Activated naive CD4-positive, alpha-beta T cell treated with anti-CD3 and anti-CD28 coated beads, Interleukin-2, amount 50 U/mL, for 24 hours (primary cell): Measurements from ENCODE around the gene PF4V1.

Source experiments
- H3K27ac Mint-ChIP-seq: one replicate; pipeline ENCODE4 v1.8.0; 2021; ENCODE audit warnings: mild to moderate bottlenecking, mixed read lengths
- H3K27me3 Mint-ChIP-seq: one replicate; pipeline ENCODE4 v1.8.0; 2021; ENCODE audit warnings: mixed read lengths
- H3K36me3 Mint-ChIP-seq: one replicate; pipeline ENCODE4 v1.8.0; 2021; ENCODE audit warnings: mixed read lengths
- H3K4me1 Mint-ChIP-seq: one replicate; pipeline ENCODE4 v1.8.0; 2021; ENCODE audit warnings: mixed read lengths
- H3K4me3 Mint-ChIP-seq: one replicate; pipeline ENCODE4 v1.8.0; 2021; ENCODE audit warnings: mild to moderate bottlenecking, mixed read lengths
- H3K9me3 Mint-ChIP-seq: one replicate; pipeline ENCODE4 v1.8.0; 2021; ENCODE audit warnings: mixed read lengths

The PF4V1 gene

DNA sequence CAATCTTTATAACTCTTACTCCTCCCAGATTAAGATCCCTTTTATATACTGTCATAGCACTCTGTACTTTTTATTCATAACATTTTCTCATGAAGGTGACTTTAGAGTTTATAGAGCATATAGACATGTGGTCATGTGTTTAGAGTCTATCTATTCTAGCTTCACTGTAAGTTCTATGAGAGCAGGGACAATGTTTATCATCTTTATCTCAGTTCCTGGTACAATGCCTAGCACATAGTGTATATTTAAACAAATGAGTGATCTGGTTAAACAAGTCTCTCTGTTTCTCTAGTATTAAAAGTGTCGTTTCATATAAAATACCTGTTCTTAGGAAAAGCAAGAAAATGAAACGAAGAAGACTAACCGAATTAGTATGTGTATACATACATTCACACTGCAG is 13.4 kb upstream of the PF4V1 start:
- Mint-ChIP-seq H3K27ac (no peak overlapping the region), H3K9me3 (no peaks in the 10 kb centered on the region), H3K4me1 (no peaks in the 10 kb centered on the region), H3K36me3 (no peaks in the 10 kb centered on the region), H3K27me3 (peaks cover 12% of the 10 kb centered on the region), H3K4me3 (no peak overlapping the region)

DNA sequence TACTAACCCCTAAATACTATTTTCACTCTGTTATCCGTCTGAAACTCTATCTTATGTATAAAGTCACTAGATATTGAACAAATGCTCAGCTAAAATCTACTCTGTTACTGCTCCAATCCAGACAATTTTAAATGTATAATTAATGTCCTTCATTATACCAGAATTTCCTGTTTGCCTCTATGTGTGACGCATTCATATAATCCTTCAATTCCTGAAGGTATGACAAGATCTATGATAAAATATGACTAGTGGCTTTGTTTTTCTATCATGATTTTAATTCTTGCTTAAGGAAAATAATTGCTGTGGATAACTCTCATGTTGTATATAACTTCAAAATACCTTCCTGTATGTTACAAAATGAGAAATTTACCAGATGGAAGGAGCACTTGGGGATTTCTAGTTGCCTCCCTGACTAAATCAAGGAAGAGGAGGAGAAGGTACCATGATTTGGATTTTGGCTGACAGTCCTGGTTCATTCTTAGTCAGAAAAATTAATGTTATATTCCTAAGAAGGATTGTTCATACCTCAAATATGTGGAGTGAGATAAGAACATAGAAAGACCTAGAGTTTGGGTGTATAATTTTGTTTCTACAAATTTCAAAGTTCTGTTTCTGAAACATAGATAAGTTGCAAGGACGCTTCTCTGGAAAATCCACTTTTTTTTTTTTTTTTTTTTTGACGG is 11.7 kb upstream of the PF4V1 start:
- no peaks in the 10 kb centered on the region for H3K36me3 Mint-ChIP-seq
- no peak overlapping the region for H3K27ac Mint-ChIP-seq
- no peaks in the 10 kb centered on the region for H3K4me1 Mint-ChIP-seq
- no peak overlapping the region for H3K4me3 Mint-ChIP-seq
- no peaks in the 10 kb centered on the region for H3K9me3 Mint-ChIP-seq
- H3K27me3 Mint-ChIP-seq = peaks cover 12% of the 10 kb centered on the region

DNA sequence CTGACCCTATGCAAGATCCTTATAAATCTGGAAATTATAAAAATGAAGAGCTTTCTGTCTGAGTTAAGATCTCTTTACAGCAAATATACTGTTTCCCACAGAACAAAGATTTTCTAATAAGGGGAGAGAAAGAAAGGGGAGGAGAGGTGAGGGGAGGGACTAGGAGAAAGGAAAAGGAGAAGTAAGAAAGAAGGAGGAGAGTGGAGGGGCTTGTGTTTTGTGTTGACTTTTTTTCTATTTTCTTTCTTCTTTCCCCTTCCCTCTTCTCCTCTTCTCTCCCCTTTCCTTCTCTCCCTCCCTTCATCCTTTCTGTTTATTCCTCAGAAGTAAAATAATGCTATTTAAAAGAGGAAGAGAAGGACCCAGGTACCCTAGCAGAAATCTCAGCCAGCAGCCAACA is 10.4 kb upstream of the PF4V1 start:
- peaks cover 4% of the 10 kb centered on the region for H3K27me3 Mint-ChIP-seq
- H3K27ac Mint-ChIP-seq = no peak overlapping the region
- H3K4me3 Mint-ChIP-seq = no peak overlapping the region
- no peaks in the 10 kb centered on the region for H3K36me3 Mint-ChIP-seq
- H3K4me1 Mint-ChIP-seq = no peaks in the 10 kb centered on the region
- H3K9me3 Mint-ChIP-seq = no peaks in the 10 kb centered on the region

DNA sequence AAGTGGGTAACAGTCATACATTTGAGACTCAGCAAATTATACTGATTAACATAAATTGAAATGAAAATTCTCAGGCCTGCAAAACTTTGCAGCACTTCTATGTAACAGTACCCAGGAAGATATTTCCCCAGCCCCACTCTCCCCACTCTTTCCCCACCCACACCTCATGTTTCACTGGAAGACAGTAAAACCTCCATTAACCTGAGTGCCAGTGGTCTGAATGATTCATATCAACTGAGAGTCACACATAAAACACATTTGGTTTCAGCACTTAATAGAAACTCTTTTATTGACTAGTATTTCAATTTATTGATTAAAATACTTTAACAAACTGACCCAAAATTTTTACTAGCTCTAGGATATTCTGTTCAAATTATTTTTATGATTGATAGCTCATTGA is 9.7 kb upstream of the PF4V1 start:
- H3K36me3 Mint-ChIP-seq = no peaks in the 10 kb centered on the region
- H3K4me1 Mint-ChIP-seq = no peaks in the 10 kb centered on the region
- H3K27me3 Mint-ChIP-seq = peaks cover 4% of the 10 kb centered on the region
- H3K4me3 Mint-ChIP-seq = no peak overlapping the region
- no peaks in the 10 kb centered on the region for H3K9me3 Mint-ChIP-seq
- H3K27ac Mint-ChIP-seq = no peak overlapping the region

DNA sequence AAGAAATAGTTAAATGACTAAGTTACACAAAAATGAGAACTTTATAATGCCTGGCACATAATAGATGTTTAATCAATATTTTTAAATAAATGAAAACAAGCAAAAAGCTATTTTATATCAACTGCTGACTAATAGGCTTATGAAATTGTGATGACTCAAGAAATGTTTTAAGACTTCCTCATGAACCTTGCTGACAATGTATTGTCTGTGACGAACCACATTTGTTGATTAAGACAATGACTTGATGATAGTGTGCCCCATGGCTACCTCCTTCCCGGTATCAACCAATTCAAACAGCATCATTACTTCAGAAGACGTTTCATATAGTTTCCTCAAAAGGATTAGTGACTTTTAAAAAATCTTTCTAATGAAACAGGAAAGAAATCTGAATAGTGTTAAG is 8.8 kb upstream of the PF4V1 start:
- Mint-ChIP-seq H3K27ac (no peak overlapping the region), H3K27me3 (peaks cover 3% of the 10 kb centered on the region), H3K9me3 (no peaks in the 10 kb centered on the region), H3K4me1 (no peaks in the 10 kb centered on the region), H3K4me3 (no peak overlapping the region), H3K36me3 (no peaks in the 10 kb centered on the region)

DNA sequence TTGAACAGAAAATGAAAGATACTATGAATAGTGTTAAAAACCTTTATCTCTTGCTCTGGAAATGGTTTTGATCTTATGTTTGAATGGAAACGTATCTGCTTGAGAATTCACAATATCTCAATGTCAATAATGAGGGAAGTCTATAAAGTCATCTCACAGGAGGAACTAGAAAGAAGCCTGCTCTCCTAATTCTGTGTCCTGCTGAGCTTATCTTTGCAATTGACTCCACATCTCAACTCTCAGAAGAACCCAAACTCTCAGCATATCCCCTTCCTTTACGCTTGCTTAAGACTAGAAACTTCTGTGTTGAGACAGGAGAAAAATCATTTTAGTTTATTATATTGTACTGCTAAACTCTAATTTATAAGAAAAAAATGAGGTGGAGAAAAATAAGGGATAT is 8.3 kb upstream of the PF4V1 start:
- H3K27me3 Mint-ChIP-seq = no peaks in the 10 kb centered on the region
- no peak overlapping the region for H3K27ac Mint-ChIP-seq
- H3K9me3 Mint-ChIP-seq = no peaks in the 10 kb centered on the region
- H3K36me3 Mint-ChIP-seq = no peaks in the 10 kb centered on the region
- no peak overlapping the region for H3K4me3 Mint-ChIP-seq
- no peaks in the 10 kb centered on the region for H3K4me1 Mint-ChIP-seq

DNA sequence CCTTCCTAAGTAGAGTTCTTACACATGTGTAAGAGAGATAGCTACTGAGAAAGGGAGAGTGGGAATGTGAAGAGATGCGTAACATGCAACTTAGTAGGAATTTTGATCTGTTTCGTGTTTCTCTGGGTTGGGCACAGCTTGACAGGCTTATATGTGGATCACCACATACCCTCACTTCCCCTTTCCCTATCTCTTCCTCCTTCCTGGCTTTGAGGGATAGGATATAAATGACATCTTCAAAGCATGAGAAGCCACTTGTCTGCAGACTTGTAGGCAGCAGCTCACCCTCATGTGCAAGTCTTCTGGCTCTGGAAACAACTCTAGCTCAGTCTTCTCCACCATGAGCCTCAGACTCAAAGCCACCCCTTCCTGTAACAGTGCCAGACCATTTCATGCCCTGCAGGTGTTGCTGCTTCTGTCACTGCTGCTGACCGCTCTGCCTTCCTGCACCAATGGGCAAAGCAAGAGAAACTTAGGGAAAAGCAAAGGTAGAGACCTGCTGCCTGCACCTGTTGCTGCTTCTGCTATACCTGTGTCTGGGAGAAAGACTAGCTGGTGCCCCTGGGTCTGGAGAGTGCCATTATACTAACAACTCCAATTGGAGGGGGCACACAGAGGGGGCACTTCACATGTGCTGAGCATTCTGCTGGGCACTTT is 5.4 kb upstream of the PF4V1 start:
- Mint-ChIP-seq H3K27me3 (no peaks in the 10 kb centered on the region), H3K4me1 (no peaks in the 10 kb centered on the region), H3K4me3 (no peak overlapping the region), H3K36me3 (no peaks in the 10 kb centered on the region), H3K9me3 (no peaks in the 10 kb centered on the region), H3K27ac (no peak overlapping the region)

DNA sequence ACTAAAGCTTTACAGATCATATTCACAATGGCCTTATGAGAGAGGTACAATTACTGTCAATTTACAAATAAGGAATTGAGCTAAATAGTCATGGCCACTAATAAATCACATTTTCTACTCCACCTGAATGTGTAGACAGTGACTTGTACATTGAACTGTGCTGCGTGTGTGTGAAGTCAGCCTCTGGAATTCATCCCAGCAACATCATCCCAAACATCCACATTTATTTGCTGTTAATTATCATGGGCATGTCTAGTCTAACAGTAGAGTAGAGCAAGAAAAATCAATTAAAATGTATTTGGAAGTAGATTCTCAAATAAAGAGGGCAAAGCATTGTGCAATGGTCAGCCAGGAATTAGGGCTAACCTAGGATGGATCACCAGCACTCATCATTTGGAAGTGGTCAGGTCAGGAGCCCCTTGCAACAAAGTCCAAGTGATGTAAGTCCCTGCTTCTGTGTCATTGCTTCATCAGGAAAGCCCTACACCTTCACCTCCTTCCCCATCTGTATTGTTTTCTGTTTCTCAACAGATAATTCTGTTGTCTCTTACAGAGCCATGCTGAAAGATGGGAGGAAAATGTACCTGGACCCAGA is 4.8 kb upstream of the PF4V1 start:
- no peaks in the 10 kb centered on the region for H3K27me3 Mint-ChIP-seq
- H3K27ac Mint-ChIP-seq = no peak overlapping the region
- H3K9me3 Mint-ChIP-seq = no peaks in the 10 kb centered on the region
- H3K36me3 Mint-ChIP-seq = no peaks in the 10 kb centered on the region
- H3K4me1 Mint-ChIP-seq = no peaks in the 10 kb centered on the region
- no peak overlapping the region for H3K4me3 Mint-ChIP-seq

DNA sequence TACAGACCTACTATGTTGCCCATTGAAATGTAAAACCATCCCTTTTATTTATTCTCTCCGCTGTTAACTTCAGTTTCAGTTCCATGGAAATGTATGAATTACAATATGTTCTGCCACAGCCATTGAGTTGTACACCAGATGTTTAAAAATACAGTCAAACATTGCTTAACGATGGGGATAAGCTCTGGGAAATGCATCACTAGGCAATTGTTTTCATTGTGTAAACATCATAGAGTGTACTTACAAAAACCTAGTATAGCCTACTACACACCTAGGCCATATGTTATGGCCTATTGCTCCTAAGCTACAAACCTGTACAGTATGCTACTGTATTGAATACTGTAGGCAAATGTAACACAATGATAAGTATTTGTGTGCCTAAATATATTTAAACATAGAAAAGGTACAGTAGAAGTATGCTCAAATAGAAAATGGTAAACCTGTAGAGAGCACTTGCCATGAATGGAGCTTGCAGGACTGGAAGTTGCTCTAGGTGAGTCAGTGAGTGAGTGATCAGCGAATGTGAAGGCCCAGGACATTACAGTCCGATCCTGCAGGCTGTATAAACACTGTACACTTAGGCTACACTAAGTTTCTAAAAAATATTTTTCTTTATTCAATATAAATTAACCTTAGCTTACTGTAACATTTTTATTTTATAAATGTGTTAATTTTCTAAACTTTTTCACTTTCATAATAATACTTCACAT is 2.7 kb upstream of the PF4V1 start:
- H3K27ac Mint-ChIP-seq = no peak overlapping the region
- H3K4me1 Mint-ChIP-seq = no peaks in the 10 kb centered on the region
- no peaks in the 10 kb centered on the region for H3K9me3 Mint-ChIP-seq
- no peaks in the 10 kb centered on the region for H3K36me3 Mint-ChIP-seq
- no peak overlapping the region for H3K4me3 Mint-ChIP-seq
- H3K27me3 Mint-ChIP-seq = no peaks in the 10 kb centered on the region

DNA sequence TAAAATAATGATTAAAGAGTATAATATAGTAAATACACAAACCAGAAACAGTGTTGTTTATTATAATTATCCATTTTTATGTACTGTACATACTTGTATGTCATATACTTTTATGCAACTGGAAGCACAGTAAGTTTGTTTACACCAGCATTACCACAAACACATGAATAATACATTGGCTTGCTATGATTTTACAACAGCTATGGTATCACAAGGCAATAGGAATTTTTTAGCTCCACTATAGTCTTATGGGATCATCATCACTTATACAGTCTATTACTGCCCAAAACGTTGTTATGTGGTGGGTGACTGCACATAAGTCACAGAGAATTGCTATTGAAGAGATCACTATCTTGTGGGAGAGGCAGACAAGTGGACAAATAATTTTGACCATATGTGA is 1.8 kb upstream of the PF4V1 start:
- no peak overlapping the region for H3K27ac Mint-ChIP-seq
- no peaks in the 10 kb centered on the region for H3K4me1 Mint-ChIP-seq
- no peaks in the 10 kb centered on the region for H3K36me3 Mint-ChIP-seq
- H3K4me3 Mint-ChIP-seq = no peak overlapping the region
- no peaks in the 10 kb centered on the region for H3K27me3 Mint-ChIP-seq
- H3K9me3 Mint-ChIP-seq = no peaks in the 10 kb centered on the region

DNA sequence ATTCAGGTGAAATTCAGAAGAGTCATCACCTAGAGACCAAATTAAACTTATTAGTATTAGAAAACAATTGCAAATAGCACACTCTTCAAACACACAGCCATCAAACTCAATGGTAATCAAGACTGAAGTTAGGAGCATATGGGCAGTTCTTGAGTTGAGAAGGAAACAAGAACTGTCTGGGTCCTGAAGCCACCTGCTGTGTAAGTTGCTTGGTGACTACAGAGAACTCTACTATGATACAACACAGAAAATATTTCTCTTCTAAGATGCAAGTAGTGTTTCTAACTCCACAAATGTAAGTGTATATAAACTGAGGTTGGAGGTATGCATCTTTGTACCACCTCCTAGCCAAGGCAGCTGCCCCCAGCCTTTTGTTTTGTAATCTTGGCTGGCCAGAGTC is 325 bp upstream of the PF4V1 start:
- no peaks in the 10 kb centered on the region for H3K4me1 Mint-ChIP-seq
- H3K9me3 Mint-ChIP-seq = no peaks in the 10 kb centered on the region
- H3K27me3 Mint-ChIP-seq = no peaks in the 10 kb centered on the region
- no peak overlapping the region for H3K27ac Mint-ChIP-seq
- no peak overlapping the region for H3K4me3 Mint-ChIP-seq
- H3K36me3 Mint-ChIP-seq = no peaks in the 10 kb centered on the region

DNA sequence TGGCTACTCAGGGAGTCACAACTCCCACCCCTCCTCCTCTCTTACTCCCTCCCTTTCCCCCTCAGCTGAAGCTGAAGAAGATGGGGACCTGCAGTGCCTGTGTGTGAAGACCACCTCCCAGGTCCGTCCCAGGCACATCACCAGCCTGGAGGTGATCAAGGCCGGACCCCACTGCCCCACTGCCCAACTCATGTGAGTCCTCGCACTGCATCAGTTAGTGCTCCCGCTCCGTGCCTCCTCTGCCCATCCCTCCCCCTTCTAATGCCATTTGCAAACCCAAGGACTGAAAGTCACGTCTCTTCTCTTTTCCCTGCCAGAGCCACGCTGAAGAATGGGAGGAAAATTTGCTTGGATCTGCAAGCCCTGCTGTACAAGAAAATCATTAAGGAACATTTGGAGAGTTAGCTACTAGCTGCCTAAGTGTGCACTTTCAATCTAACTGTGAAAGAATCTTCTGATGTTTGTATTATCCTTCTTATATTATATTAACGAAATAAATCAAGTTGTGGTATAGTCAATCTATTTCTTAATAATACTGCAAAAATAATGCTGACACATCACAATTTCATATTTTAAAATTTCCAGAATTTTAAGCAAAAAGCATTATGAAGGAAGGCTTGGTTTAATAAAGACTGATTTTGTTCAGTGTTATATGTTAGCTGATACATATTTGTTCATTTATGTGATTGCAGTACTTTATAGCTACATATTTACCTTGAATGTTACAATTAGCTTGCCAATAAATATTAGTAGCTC is 800 bp downstream of the PF4V1 start:
- no peaks in the 10 kb centered on the region for H3K27me3 Mint-ChIP-seq
- no peaks in the 10 kb centered on the region for H3K4me1 Mint-ChIP-seq
- no peak overlapping the region for H3K27ac Mint-ChIP-seq

DNA sequence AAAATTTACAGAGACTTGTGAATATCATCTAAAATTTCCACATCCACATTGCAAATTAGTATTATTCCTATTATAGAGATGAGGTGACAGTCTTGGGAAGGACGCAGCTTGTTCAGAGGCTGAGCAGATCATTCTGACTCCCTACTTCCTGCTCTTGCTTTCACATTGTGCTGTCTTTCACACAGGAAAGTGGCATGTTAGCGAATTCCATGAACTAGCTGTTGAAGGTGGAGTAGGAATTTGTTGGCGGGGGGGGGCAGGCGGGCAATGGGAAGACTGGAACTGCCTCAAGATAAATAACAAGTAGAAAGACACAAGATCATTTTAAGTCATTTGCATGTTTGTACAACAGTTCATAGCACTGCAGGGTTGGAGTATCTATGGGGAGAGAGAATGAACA is 2.3 kb downstream of the PF4V1 start:
- no peaks in the 10 kb centered on the region for H3K36me3 Mint-ChIP-seq
- H3K27ac Mint-ChIP-seq = no peak overlapping the region
- no peak overlapping the region for H3K4me3 Mint-ChIP-seq
- no peaks in the 10 kb centered on the region for H3K4me1 Mint-ChIP-seq
- H3K9me3 Mint-ChIP-seq = no peaks in the 10 kb centered on the region
- no peaks in the 10 kb centered on the region for H3K27me3 Mint-ChIP-seq

More for the DNA sequence above, 800 bp downstream of the PF4V1 start:
- no peaks in the 10 kb centered on the region for H3K9me3 Mint-ChIP-seq
- no peak overlapping the region for H3K4me3 Mint-ChIP-seq
- H3K36me3 Mint-ChIP-seq = no peaks in the 10 kb centered on the region

DNA sequence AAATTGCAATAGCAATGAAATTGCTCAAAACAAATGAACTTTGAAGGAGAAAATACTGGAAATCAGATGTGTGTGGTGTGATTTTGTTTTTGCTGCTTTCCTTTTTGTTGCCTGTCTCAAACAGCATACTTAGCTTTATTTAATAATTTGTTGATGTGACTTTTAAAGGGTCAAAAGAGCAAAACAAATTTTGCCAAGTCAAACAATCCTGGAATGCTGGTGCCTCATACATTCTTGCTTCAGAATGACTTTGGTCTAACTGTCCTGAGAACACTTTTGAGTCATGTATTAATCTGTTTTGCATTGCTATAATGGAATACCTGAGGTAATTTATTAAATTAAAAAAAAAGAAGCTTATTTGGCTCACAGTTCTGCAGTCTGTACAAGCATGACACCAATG is 3.4 kb downstream of the PF4V1 start:
- no peaks in the 10 kb centered on the region for H3K9me3 Mint-ChIP-seq
- no peak overlapping the region for H3K4me3 Mint-ChIP-seq
- no peaks in the 10 kb centered on the region for H3K36me3 Mint-ChIP-seq
- H3K27me3 Mint-ChIP-seq = no peaks in the 10 kb centered on the region
- H3K4me1 Mint-ChIP-seq = no peaks in the 10 kb centered on the region
- no peak overlapping the region for H3K27ac Mint-ChIP-seq

DNA sequence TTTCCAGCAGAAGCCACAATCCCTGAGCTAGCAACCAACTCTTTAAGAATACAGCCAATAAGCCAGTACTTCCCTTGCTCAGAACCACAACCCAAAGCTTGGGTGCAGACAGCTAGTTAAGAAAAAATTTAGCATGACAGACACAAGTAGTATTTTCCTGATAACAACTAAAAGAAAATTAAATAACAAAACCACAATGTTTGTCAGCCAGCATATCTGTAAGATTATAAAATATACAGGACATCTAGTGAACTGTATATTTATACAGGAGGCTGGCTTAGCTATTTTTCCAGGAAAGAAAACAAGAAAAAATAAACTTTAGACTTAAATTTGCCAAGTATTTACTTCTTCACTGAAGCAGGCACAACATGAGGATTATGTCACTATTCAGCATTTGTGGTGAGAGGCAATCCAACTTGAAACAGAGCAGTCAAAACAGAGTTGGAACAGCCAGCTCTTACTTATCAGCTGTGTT is 6.6 kb downstream of the PF4V1 start:
- H3K27me3 Mint-ChIP-seq = peaks cover 4% of the 10 kb centered on the region
- H3K27ac Mint-ChIP-seq = no peak overlapping the region
- no peak overlapping the region for H3K4me3 Mint-ChIP-seq
- H3K36me3 Mint-ChIP-seq = no peaks in the 10 kb centered on the region
- H3K4me1 Mint-ChIP-seq = no peaks in the 10 kb centered on the region
- no peaks in the 10 kb centered on the region for H3K9me3 Mint-ChIP-seq
